Sigmoid colon (tissue), 7 donors: Measurements from ENCODE around the gene LRRC52. TPM values are rescaled to one million over a fixed set of nuclear protein-coding genes. Genes with fewer than 3 reads are reported as not detected.

Experiments
- DNase-seq: peaks from one replicate; pipeline ENCODE4 v3.0.0-alpha.2; 2019
- H3K27ac ChIP-seq, 4 donors: fragments of 200-600 bp; sonication (generic); one replicate each; pipeline ENCODE4 v1.5.1; 2016 to 2019; ENCODE audit warnings: mild to moderate bottlenecking in 1 of 4
- H3K27me3 ChIP-seq, 3 donors: fragments of 200-600 bp; sonication (generic); one replicate each; pipeline ENCODE4 v1.5.1; 2019; ENCODE audit warnings: mild to moderate bottlenecking in 1 of 3
- H3K36me3 ChIP-seq, 4 donors: fragments of 200-600 bp; sonication (generic); one replicate each; pipeline ENCODE4 v1.5.1; 2016 to 2019
- H3K4me1 ChIP-seq, 4 donors: fragments of 200-600 bp; sonication (generic); one replicate each; pipeline ENCODE4 v1.5.1; 2017 to 2019
- H3K4me3 ChIP-seq, 4 donors: fragments of 200-600 bp; sonication (generic); one replicate each; pipeline ENCODE4 v1.5.1; 2017 to 2019; ENCODE audit warnings: mild to moderate bottlenecking in 2 of 4, moderate library complexity in 1 of 4
- H3K9me3 ChIP-seq, 4 donors: fragments of 200-600 bp in 3 of 4; sonication (generic) in 3 of 4; one replicate each; pipeline versions ENCODE4 v1.5.1 to v1.6.1; 2013 to 2019
- CTCF ChIP-seq, 4 experiments: fragments of 450-650 bp in 3 of 4; fragments of 200-600 bp in 1 of 4; IDR thresholded peaks; one replicate each; pipeline ENCODE4 v1.5.1; 2016 to 2019; ENCODE audit warnings: antibody characterized with exemption in 4 of 4, mild to moderate bottlenecking in 3 of 4, moderate library complexity in 2 of 4
- EP300 ChIP-seq, 4 donors: sonication (generic); formaldehyde crosslinking; IDR thresholded peaks; one replicate each; pipeline ENCODE4 v1.6.1; 2017; ENCODE audit warnings: antibody characterized with exemption in 4 of 4
- POLR2A ChIP-seq, 2 donors: fragments of 450-650 bp; IDR thresholded peaks; one replicate each; pipeline ENCODE4 v1.6.1; 2016; ENCODE audit warnings: antibody characterized with exemption in 2 of 2, mild to moderate bottlenecking in 2 of 2, moderate library complexity in 2 of 2
- POLR2AphosphoS5 ChIP-seq, 4 donors: sonication (generic); formaldehyde crosslinking; IDR thresholded peaks; one replicate each; pipeline ENCODE4 v1.6.1; 2017; ENCODE audit warnings: antibody characterized with exemption in 4 of 4
- WGBS, 2 donors: extraction: QIAGEN DNeasy Blood & Tissue Kit; methylation state at CpG; one replicate each; pipeline ENCODE4 v1.1.7; 2013; 5-methylcytosine and 5-hydroxymethylcytosine counted together
- intact Hi-C: fragments of 100-400 bp; cut with DNase I; formaldehyde crosslinking; loops from one replicate; pipeline ENCODE4 v1.15.1; 2023
- polyA plus RNA-seq, 3 donors: library from polyadenylated mRNA; stranded (reverse); fragments of 200-250 nt; gene quantifications; one replicate each; pipeline ENCODE4 v1.2.3, GENCODE V29; 2013
- total RNA-seq, 4 donors: library from RNA; depleted of rRNA; stranded (reverse); fragments of >200 nt; gene quantifications; one replicate each; pipeline ENCODE4 v1.1.0, GENCODE V29; 2016
- donor health status: healthy with polysubstance abuse.
- donor health status: Bipolar disorder and iron deficiency.
- donor health status: healthy.

LRRC52 gene
- total and polyA plus RNA-seq, 7 donors, result not detected

- 79% methylated on average over 3 of the region's 3 CpGs for WGBS, 2 donors
- intact Hi-C loops, result no loop called here
- TF ChIP-seq CTCF (IDR thresholded peaks at IDR 0.05), result no peak
- TF ChIP-seq POLR2A (IDR thresholded peaks at IDR 0.05), result no peak
- no peak for TF ChIP-seq POLR2AphosphoS5 (IDR thresholded peaks at IDR 0.05)
- TF ChIP-seq EP300 (IDR thresholded peaks at IDR 0.05), result no peak
Observed at GRCh38 chr1:165508291-165508690, 35.5 kb upstream of the LRRC52 start.

GRCh38 chr1:165512816-165513215 lies 31.0 kb upstream of the LRRC52 start:
- 58 to 59% methylated on average over 6 of the region's 6 CpGs for WGBS, 2 donors
- intact Hi-C loops, result no loop called here
- H3K9me3 ChIP-seq, result no peaks in the 10 kb centered on the region
- no peak overlapping the region for H3K4me3 ChIP-seq
- H3K27ac ChIP-seq, result no peak overlapping the region
- no peak for TF ChIP-seq CTCF (IDR thresholded peaks at IDR 0.05)
- no peak for TF ChIP-seq POLR2A (IDR thresholded peaks at IDR 0.05)
- DNase-seq, result no peak
- H3K4me1 ChIP-seq, result no peaks in the 10 kb centered on the region
- H3K36me3 ChIP-seq, result no peaks in the 10 kb centered on the region
- H3K27me3 ChIP-seq, result no peaks in the 10 kb centered on the region

More at GRCh38 chr1:165508291-165508690, 35.5 kb upstream of the LRRC52 start:
- no peak for DNase-seq
- no peak overlapping the region for H3K4me3 ChIP-seq
- H3K27ac ChIP-seq, result no peak overlapping the region
- no peaks in the 10 kb centered on the region for H3K36me3 ChIP-seq
- no peaks in the 10 kb centered on the region for H3K9me3 ChIP-seq
- H3K4me1 ChIP-seq, result no peaks in the 10 kb centered on the region
- H3K27me3 ChIP-seq, result no peaks in the 10 kb centered on the region

DNA sequence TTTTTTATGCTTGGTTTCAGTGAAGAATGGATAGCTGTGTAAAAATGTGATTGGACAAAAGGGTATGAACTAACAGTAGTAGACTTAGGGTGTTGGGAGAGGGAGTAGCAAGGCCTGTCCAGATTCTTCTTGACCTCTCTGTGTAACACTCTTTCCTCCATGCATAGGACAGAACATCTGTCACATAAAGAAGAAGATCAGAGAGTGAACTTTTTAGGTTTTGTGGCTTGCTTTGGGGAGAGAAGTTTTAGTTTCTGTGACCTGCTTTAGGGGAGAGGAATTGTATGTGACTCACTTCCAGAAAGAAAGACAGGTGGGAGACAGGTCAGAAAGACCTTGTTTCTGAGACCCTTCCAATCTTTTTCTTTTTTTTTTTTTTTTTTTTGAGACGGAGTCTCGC lies 27.3 kb upstream of the LRRC52 start:
- no peaks in the 10 kb centered on the region for H3K4me1 ChIP-seq
- TF ChIP-seq CTCF (IDR thresholded peaks at IDR 0.05), result no peak
- no peak for TF ChIP-seq EP300 (IDR thresholded peaks at IDR 0.05)
- TF ChIP-seq POLR2AphosphoS5 (IDR thresholded peaks at IDR 0.05), result no peak
- TF ChIP-seq POLR2A (IDR thresholded peaks at IDR 0.05), result no peak
- H3K4me3 ChIP-seq, result no peak overlapping the region
- no peaks in the 10 kb centered on the region for H3K36me3 ChIP-seq
- intact Hi-C loops, result no loop called here
- WGBS, 2 donors, result no CpG with 5 or more reads among the region's 2 CpGs
- H3K27me3 ChIP-seq, result no peaks in the 10 kb centered on the region
- H3K27ac ChIP-seq, result no peak overlapping the region
- H3K9me3 ChIP-seq, result no peaks in the 10 kb centered on the region
- DNase-seq, result no peak

DNA sequence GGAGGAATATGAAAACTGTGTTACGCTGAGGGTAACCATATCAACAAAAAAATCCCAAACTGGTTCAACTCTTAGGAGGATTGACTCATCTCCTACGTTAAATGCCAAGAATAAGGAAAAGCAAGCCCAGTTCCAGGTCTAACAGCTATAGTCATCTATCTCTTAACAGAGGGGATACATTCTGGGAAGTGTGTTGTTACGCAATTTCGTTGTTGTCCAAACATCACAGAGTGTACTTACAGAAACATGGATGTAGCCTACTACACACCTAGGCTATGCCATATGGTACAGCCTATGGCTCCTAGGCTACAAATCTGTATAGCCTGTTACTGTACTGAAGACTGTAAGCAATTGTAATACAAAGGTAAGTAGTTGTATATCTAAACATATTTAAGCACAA lies 23.2 kb upstream of the LRRC52 start:
- intact Hi-C loops, result no loop called here
- TF ChIP-seq POLR2AphosphoS5 (IDR thresholded peaks at IDR 0.05), result no peak
- TF ChIP-seq EP300 (IDR thresholded peaks at IDR 0.05), result no peak
- TF ChIP-seq CTCF (IDR thresholded peaks at IDR 0.05), result no peak
- TF ChIP-seq POLR2A (IDR thresholded peaks at IDR 0.05), result no peak
- WGBS, 2 donors, result 88 to 89% methylated on average over 4 of the region's 4 CpGs
- Histone ChIP-seq H3K27me3 (peaks cover 0 to 8% (median 0%) of the 10 kb centered on the region in 3 donors), H3K27ac (no peak overlapping the region), H3K9me3 (peaks cover 0 to 5% (median 1%) of the 10 kb centered on the region in 4 donors), H3K4me3 (no peak overlapping the region), H3K36me3 (no peaks in the 10 kb centered on the region), H3K4me1 (no peaks in the 10 kb centered on the region)
- DNase-seq, result no peak

GRCh38 chr1:165524639-165525285 lies 19.0 kb upstream of the LRRC52 start:
- intact Hi-C loops, result no loop called here
- Histone ChIP-seq H3K27me3 (peaks cover 0 to 8% (median 0%) of the 10 kb centered on the region in 3 donors), H3K9me3 (peaks cover 0 to 5% (median 1%) of the 10 kb centered on the region in 4 donors), H3K27ac (no peak overlapping the region), H3K4me1 (no peaks in the 10 kb centered on the region), H3K4me3 (no peak overlapping the region), H3K36me3 (no peaks in the 10 kb centered on the region)
- WGBS, 2 donors, result 77 to 82% methylated on average over 5 of the region's 5 CpGs
- no peak for DNase-seq
- TF ChIP-seq POLR2AphosphoS5 (IDR thresholded peaks at IDR 0.05) (no peak), POLR2A (IDR thresholded peaks at IDR 0.05) (no peak), CTCF (IDR thresholded peaks at IDR 0.05) (no peak), EP300 (IDR thresholded peaks at IDR 0.05) (no peak)
